ENCODE measurements around the gene ATG5. TPM values are rescaled to one million over a fixed set of nuclear protein-coding genes. Genes with fewer than 3 reads are reported as not detected.

Gene ATG5
- polyA plus RNA-seq, 1 of the 3 experiments (the other 2 are of a cell fraction), result 15.5 TPM

DNA sequence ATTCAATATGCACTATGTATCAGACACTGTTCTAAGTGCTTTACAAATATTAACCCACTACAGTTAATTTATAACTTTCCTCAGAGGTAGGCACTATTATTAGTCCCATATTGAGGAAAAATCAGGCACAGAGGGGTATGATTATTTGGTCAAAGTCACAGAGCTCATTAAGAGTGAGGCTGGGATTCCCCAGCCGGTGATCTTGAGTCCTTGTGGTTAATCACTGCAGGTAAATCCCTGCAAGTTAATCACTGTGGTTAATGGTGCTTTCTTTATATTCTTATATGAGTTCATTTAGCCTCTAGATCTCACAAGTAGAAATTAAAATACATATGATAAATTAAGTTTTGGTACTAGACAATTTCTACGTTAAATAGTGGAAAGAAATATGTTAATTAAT is 44.2 kb upstream of the ATG5 start:
- TF ChIP-seq, protein P1, sequence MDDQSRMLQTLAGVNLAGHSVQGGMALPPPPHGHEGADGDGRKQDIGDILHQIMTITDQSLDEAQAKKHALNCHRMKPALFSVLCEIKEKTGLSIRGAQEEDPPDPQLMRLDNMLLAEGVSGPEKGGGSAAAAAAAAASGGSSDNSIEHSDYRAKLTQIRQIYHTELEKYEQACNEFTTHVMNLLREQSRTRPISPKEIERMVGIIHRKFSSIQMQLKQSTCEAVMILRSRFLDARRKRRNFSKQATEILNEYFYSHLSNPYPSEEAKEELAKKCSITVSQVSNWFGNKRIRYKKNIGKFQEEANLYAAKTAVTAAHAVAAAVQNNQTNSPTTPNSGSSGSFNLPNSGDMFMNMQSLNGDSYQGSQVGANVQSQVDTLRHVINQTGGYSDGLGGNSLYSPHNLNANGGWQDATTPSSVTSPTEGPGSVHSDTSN (IDR thresholded peaks at IDR 0.05), result no peak
- TF ChIP-seq RAD21 (IDR thresholded peaks at IDR 0.05; ENCODE audit: low read length) (no peak), EP300 (IDR thresholded peaks at IDR 0.05; ENCODE audit: borderline replicate concordance in 1 of 2, low read depth in 1 of 2, low read length in 1 of 2) (no peak)
- TF ChIP-seq, protein P2, sequence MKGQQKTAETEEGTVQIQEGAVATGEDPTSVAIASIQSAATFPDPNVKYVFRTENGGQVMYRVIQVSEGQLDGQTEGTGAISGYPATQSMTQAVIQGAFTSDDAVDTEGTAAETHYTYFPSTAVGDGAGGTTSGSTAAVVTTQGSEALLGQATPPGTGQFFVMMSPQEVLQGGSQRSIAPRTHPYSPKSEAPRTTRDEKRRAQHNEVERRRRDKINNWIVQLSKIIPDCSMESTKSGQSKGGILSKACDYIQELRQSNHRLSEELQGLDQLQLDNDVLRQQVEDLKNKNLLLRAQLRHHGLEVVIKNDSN (IDR thresholded peaks at IDR 0.05; ENCODE audit: borderline replicate concordance, low read depth), result no peak
- H3K9me2 ChIP-seq, result no peaks in the 10 kb centered on the region
- H3K4me1 ChIP-seq (ENCODE audit: control insufficient read depth in 1 of 2, insufficient read depth in 2 of 2, low read depth in 1 of 2, low read length in 1 of 2), result no peaks in the 10 kb centered on the region
- CTCF ChIA-PET, result interaction anchor here (1.5 to 5.0 kb wide), 3 partner anchors 9 to 33 kb away, joined by 3 to 38 read pairs (median 12); partner anchors contain the start of gene CRYBG1
- no peak overlapping the region for H3K4me3 ChIP-seq (ENCODE audit: low read depth in 2 of 2, low read length in 1 of 2)
- no peaks in the 10 kb centered on the region; the same call in 1 of the 2 replicates for H3K27me3 ChIP-seq (ENCODE audit: insufficient read depth)
- no peak for DNase-seq
- 60% methylated on average over 2 of the region's 2 CpGs for WGBS (ENCODE audit: low lambda C conversion rate)
- no peaks in the 10 kb centered on the region for H3K36me3 ChIP-seq (replicated peaks in 1 of 2; ENCODE audit: control insufficient read depth in 1 of 2, insufficient read depth in 2 of 2, low read length in 1 of 2)
- H3F3A ChIP-seq (replicated peaks; ENCODE audit: insufficient read depth), result no peaks in the 10 kb centered on the region
- no peaks in the 10 kb centered on the region for H3K9me3 ChIP-seq
- H2AFZ ChIP-seq (ENCODE audit: low read depth), result no peak overlapping the region
- H4K20me1 ChIP-seq (ENCODE audit: insufficient read depth), result no peaks in the 10 kb centered on the region
- no peak overlapping the region for H3K9ac ChIP-seq
- POLR2A ChIA-PET, result no interaction called here
- no peak overlapping the region for H3K27ac ChIP-seq (ENCODE audit: low read depth in 2 of 2, low read length in 1 of 2)
- no peaks in the 10 kb centered on the region for H3K79me2 ChIP-seq (ENCODE audit: insufficient read depth)
- H3K4me2 ChIP-seq, result no peak overlapping the region

DNA sequence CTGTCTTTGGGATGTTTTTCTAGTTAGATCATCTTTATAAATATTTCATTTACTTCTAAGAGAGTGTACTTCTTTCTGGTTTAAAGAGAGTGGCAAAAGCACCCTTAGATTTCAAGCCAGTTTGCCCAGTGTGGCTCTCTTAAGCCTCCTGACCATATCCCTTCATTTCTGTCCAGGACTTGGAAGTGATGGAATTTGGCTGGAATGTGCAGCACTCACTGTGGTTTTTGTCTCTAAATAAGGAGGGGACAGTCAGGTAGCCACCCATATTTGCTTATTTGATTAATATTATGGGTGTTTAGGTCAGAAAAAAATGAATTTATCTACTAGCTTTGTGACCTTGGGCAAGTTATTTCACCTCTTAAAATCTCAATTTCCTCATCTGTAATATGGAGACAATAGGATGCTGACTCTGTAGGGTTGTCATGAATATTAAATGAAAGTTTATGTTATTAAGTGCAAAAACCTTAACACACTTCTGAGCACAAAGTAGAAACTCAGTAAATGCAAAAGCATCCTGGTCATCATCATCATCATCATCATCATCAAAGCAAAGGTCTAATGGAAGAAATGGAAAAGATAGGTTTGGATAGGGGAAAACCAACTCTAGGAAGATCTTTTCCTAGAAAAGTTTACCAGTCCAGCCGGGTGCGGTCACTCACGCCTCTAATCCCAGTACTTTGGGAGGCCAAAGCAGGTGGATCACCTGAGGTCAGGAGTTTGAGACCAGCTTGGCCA is 38.0 kb upstream of the ATG5 start:
- ChIA-PET CTCF (interaction anchor here (1.1 kb wide), 2 partner anchors 13 to 24 kb away, joined by 3 read pairs; no protein-coding TSS in a partner anchor), POLR2A (no interaction called here)
- Histone ChIP-seq H3K27me3 (ENCODE audit: insufficient read depth) (peaks cover 13% of the 10 kb centered on the region; the same call in 1 of the 2 replicates), H3K4me3 (ENCODE audit: low read depth in 2 of 2, low read length in 1 of 2) (no peak overlapping the region), H3K9me2 (no peaks in the 10 kb centered on the region), H2AFZ (ENCODE audit: low read depth) (no peak overlapping the region), H3K79me2 (ENCODE audit: insufficient read depth) (no peaks in the 10 kb centered on the region), H3K9me3 (no peaks in the 10 kb centered on the region), H3K27ac (ENCODE audit: low read depth in 2 of 2, low read length in 1 of 2) (no peak overlapping the region), H4K20me1 (ENCODE audit: insufficient read depth) (no peaks in the 10 kb centered on the region), H3K9ac (no peak overlapping the region), H3K4me2 (no peak overlapping the region), H3K4me1 (ENCODE audit: control insufficient read depth in 1 of 2, insufficient read depth in 2 of 2, low read depth in 1 of 2, low read length in 1 of 2) (peaks cover 0 to 12% of the 10 kb centered on the region in 2 experiments; a peak in 1 of 4 replicates), H3F3A (replicated peaks; ENCODE audit: insufficient read depth) (peaks cover 2% of the 10 kb centered on the region), H3K36me3 (replicated peaks in 1 of 2; ENCODE audit: control insufficient read depth in 1 of 2, insufficient read depth in 2 of 2, low read length in 1 of 2) (no peaks in the 10 kb centered on the region)
- 88% methylated on average over 3 of the region's 3 CpGs for WGBS (ENCODE audit: low lambda C conversion rate)
- DNase-seq, result no peak
- TF ChIP-seq, protein P3, sequence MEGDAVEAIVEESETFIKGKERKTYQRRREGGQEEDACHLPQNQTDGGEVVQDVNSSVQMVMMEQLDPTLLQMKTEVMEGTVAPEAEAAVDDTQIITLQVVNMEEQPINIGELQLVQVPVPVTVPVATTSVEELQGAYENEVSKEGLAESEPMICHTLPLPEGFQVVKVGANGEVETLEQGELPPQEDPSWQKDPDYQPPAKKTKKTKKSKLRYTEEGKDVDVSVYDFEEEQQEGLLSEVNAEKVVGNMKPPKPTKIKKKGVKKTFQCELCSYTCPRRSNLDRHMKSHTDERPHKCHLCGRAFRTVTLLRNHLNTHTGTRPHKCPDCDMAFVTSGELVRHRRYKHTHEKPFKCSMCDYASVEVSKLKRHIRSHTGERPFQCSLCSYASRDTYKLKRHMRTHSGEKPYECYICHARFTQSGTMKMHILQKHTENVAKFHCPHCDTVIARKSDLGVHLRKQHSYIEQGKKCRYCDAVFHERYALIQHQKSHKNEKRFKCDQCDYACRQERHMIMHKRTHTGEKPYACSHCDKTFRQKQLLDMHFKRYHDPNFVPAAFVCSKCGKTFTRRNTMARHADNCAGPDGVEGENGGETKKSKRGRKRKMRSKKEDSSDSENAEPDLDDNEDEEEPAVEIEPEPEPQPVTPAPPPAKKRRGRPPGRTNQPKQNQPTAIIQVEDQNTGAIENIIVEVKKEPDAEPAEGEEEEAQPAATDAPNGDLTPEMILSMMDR (IDR thresholded peaks at IDR 0.05), result no peak
- TF ChIP-seq ELF1 (IDR thresholded peaks at IDR 0.05) (no peak), SMC3 (IDR thresholded peaks at IDR 0.05; ENCODE audit: low read depth, low read length) (no peak), NFIC (IDR thresholded peaks at IDR 0.05; ENCODE audit: borderline replicate concordance) (no peak), RFX5 (IDR thresholded peaks at IDR 0.05; ENCODE audit: low read length) (no peak), MXI1 (IDR thresholded peaks at IDR 0.05; ENCODE audit: low read depth, low read length) (no peak), GABPA (IDR thresholded peaks at IDR 0.05; ENCODE audit: low read depth) (no peak), FOXJ3 (CRISPR knock-in tag; IDR thresholded peaks at IDR 0.05) (no peak), TCF12 (IDR thresholded peaks at IDR 0.05) (no peak), MEF2A (IDR thresholded peaks at IDR 0.05; ENCODE audit: borderline replicate concordance, low read depth) (no peak), TEAD4 (IDR thresholded peaks at IDR 0.05; ENCODE audit: borderline replicate concordance, insufficient read depth) (no peak), GATA2 (CRISPR knock-in tag; IDR thresholded peaks at IDR 0.05) (no peak), JUND (IDR thresholded peaks at IDR 0.05) (no peak), EP300 (IDR thresholded peaks at IDR 0.05; ENCODE audit: borderline replicate concordance in 1 of 2, low read depth in 1 of 2, low read length in 1 of 2) (no peak), RAD21 (IDR thresholded peaks at IDR 0.05; ENCODE audit: low read length) (no peak)
- TF ChIP-seq, protein P4, sequence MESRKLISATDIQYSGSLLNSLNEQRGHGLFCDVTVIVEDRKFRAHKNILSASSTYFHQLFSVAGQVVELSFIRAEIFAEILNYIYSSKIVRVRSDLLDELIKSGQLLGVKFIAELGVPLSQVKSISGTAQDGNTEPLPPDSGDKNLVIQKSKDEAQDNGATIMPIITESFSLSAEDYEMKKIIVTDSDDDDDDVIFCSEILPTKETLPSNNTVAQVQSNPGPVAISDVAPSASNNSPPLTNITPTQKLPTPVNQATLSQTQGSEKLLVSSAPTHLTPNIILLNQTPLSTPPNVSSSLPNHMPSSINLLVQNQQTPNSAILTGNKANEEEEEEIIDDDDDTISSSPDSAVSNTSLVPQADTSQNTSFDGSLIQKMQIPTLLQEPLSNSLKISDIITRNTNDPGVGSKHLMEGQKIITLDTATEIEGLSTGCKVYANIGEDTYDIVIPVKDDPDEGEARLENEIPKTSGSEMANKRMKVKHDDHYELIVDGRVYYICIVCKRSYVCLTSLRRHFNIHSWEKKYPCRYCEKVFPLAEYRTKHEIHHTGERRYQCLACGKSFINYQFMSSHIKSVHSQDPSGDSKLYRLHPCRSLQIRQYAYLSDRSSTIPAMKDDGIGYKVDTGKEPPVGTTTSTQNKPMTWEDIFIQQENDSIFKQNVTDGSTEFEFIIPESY (IDR thresholded peaks at IDR 0.05; ENCODE audit: borderline replicate concordance, low read depth), result no peak
- TF ChIP-seq, protein P1 (IDR thresholded peaks at IDR 0.05), result no peak
- TF ChIP-seq, protein P5, sequence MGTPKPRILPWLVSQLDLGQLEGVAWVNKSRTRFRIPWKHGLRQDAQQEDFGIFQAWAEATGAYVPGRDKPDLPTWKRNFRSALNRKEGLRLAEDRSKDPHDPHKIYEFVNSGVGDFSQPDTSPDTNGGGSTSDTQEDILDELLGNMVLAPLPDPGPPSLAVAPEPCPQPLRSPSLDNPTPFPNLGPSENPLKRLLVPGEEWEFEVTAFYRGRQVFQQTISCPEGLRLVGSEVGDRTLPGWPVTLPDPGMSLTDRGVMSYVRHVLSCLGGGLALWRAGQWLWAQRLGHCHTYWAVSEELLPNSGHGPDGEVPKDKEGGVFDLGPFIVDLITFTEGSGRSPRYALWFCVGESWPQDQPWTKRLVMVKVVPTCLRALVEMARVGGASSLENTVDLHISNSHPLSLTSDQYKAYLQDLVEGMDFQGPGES (IDR thresholded peaks at IDR 0.05; ENCODE audit: low read depth, low read length), result no peak

Measured in SK-N-SH (cell line).